Fibroblast of skin of abdomen (primary cell): ENCODE measurements around the gene PRRX1.

ENCODE experiments used
- DNase-seq: peaks from one replicate; pipeline ENCODE4 v3.0.0-alpha.2; 2013

The PRRX1 gene

GRCh38 chr1:170664828-170665612 is 1.1 kb downstream of the PRRX1 start:
- DNase-seq = peak; percentile 59

DNA sequence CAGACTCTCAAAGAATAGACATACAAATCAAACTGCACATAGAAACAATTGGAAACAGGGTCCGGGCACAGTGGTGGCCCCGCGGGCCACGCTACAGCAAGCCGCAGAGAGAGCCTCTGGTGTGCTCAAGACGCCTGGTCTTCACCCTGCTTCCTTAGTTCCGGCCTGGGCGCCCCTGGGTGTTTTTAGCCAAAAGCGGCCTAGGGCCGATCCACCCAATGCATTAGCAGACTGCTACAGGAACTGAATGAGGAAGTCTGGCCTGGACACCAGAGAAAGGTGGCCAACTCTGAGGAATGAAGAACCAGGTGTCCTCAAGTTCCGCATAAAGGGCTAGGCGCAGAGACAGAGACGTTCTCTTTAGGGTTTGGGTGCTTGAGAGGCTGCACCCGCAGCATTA is 1.7 kb downstream of the PRRX1 start:
- peak; percentile 64 for DNase-seq

- DNase-seq = no peak
These were observed 2.8 kb downstream of the PRRX1 start for GRCh38 chr1:170666541-170667254.

DNA sequence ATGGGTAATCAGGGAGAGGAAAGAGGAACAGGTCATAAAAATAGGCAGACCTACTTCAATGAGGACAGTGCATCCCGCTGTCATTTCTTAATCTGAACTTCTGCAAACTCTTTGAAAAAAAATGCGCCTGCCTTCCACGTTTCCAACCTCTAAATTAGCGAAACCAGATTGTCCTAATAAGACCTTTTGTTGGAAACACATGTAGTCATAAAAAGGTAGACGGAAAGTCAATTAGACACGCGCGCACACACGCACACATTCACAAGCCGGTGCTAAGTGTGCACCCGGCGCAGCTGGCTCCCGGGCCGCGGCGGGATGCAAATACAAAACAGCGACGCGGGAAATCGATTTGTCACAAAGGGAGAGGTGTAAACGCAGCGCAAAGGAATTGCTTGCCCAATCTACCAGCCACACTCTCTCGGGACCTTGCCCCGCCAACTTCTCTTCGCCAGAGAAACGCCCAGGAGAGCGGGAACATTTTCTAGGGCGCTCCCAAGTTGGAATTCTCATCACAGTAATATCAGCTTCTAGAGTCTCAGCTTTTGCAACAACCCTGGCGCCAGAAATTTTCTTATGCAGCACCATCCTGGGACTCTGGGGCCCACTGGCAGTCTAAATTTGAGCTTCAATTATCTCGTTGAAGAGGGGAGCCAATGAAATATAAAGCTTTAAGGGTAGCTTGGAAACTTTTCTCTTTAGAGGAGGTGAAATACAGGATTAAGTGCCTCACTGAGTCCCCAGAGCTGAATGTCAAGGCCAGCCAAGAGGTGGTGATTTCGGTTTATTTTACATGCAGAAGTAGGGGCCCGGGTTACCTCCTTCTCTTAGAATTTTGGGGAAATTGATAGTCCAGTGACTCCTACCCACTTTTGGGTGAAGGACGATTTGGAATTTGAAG is 4.5 kb downstream of the PRRX1 start:
- DNase-seq = peak; percentile 67

DNA sequence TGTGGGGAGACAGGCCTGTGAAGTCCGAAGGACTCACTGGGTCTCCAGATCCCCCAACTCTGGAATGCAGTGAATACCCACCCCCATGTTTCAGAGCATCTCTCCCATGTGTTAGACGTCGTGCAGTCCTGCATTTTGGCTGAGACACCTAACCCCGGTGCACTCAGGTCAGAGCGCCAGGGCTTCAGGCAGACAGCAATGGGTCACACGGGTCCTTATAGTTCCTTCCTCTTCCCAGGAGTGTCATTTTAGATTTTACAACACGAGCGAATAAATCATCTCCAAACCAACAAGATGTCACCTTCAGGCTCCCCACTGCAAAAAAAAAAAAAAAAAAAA is 5.1 kb downstream of the PRRX1 start:
- no peak for DNase-seq

GRCh38 chr1:170669586-170670530 is 5.9 kb downstream of the PRRX1 start:
- DNase-seq = no peak

DNA sequence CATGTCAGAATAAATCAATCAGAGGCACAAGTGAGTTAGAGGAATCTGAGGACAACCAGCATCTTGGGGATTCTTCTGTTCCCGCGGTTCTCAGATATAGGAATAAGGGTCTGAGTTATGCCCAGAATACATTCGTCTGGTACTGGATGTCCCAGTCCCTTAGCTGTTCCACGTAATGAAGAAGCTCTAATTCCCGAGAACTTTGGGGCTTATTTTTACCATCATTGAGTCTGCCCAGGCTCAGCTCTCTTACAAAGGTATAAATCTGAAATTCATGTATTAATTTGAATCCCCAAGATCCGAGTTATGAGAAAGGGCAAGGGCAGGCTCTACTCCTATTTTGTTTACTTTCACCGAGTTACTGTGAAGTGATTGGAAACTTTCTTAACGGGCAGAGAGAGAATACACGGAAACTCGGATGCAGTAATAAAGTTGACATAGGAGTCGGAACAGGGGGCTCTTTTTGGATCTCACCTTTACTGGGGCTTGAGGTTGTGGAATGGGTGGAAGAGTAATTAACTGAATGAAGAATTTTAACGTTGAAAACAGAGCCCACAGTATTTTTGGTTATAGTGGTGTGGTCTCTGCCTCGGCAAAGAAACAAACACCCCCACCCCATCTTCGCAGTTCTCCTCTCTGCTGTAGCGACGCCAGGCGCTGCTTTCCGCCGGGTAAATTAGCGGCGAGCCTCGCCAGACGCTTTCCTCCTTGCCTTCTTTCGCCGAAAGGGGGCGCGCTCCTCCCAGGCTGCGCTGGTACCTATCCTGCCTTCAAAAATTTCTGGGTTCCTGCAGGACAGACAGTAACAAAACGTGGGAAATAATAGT is 7.1 kb downstream of the PRRX1 start:
- DNase-seq = no peak

DNA sequence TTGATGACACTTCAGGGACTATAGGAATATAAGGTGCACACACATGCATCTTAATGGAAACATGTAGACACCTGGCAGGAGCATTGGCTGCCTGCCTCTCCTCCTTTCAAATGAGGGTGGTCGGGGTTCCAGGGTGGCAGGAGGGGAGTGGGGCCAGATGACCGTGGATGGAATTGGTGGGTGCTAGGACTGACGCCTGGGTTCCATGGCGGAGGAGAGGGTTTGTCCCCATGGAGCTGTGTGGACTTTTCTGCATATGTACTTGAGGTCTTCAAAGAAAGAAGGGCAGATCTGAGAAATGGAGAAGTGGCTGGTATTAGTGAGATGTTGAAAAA is 7.7 kb downstream of the PRRX1 start:
- DNase-seq = no peak

DNA sequence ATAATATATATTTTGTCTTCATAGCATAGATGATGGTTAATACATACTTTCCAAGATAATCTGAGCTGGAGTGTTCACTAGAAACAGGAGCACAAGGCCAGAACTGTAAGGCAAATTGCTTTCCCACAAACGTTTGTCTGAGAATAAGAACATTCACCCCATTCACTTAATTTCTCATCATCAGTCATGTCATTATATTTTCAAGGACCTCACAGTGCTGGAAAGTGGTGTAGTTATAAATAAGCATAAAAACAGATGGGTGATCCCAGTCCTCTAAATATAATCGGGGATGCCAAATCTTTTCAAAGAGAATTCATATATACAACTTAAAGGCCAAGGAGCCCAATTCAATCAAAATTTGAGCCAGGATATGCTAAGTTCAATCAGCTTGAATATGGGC is 8.4 kb downstream of the PRRX1 start:
- DNase-seq = no peak

- DNase-seq = no peak
These were observed 10.3 kb downstream of the PRRX1 start for GRCh38 chr1:170674239-170674638.

- DNase-seq = no peak
These were observed 11.1 kb downstream of the PRRX1 start for GRCh38 chr1:170674986-170675385.

DNA sequence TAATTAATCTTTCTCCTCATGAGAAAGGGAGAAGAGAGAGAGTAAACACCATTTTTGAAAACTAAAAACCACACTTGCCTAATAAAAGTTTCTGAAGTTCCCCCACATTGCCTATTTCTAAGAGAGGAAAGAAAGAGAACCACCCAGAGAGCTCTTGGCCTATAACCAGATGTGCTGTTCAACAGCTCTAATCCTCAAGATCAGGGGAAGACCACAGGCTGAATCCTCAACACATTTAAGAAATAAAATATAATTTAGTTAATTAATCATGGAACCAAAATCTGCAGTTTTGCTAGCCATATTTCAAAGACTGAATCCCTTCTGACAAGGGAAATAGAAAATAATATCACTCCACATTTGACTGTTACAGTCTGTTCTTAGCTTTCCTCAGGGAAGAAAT is 11.9 kb downstream of the PRRX1 start:
- DNase-seq = peak; percentile 85

DNA sequence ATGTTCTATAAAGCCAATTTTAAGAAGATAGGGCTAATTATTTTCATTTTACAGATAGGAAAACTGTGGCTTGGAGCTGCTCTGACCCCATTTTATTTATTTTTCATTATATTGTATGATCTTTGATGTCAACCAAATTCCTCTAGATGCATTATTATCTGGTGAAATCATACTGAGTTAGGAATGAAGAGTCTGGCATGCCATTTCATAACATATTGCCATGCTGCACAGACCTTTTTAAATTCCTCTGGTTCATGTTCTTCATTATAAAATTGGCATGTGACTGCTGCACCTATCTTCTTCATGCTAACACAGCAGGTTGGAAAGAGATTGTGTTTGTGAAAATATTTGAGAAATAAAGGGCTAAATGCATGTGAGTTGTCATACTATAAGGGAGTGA is 12.7 kb downstream of the PRRX1 start:
- DNase-seq = peak; percentile 78

DNA sequence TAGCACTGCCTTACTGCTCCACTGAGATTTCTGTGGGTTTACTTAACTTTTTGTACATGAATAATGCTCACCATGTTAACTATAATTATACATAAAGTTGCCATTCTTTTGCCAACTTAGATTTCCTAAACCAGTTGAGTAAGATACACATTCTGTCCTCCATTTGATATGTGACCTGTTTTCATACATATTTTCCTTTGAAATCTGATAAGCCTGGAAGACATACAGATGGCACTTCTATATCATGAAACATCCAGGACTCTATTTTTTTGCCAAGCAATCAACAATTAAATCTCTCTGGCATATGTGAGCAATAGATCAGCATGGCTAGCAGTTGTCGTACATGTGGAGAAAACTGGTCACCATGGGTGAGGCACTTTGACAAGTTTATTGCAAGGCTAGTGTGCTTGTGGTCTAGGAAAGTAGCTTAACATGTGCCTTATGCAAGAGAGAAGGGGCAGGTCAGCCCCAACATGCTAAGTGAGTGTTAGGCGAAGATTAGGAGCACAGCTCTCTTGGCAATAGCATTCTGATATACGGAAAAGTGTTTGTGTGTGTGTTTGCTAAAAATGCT is 14.2 kb downstream of the PRRX1 start:
- DNase-seq = peak; percentile 76

GRCh38 chr1:170680428-170680827 is 16.5 kb downstream of the PRRX1 start:
- DNase-seq = peak; percentile 87

- no peak for DNase-seq
These were observed 18.2 kb downstream of the PRRX1 start for GRCh38 chr1:170682169-170682568.

- no peak for DNase-seq
These were observed 18.9 kb downstream of the PRRX1 start for GRCh38 chr1:170682809-170683208.

DNA sequence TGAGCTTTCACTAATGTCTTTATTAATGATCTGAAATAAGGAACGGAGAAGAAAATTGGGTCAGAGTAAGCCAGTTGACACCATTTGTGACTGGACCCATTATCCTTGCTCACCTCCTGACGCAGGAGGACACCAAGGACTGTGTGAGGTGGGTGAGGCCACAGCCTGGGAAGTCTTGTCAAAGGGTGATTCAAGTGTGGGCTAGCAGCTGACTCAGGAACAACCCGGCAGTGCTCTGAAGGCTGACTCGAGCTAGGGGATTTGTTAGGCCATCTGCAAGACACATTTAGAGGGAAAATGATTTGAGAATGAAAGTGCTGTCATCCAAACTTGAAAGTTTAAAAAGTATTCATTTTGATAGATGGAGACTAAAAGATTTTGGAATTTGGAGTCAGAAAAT is 21.2 kb downstream of the PRRX1 start:
- peak; percentile 81 for DNase-seq

DNA sequence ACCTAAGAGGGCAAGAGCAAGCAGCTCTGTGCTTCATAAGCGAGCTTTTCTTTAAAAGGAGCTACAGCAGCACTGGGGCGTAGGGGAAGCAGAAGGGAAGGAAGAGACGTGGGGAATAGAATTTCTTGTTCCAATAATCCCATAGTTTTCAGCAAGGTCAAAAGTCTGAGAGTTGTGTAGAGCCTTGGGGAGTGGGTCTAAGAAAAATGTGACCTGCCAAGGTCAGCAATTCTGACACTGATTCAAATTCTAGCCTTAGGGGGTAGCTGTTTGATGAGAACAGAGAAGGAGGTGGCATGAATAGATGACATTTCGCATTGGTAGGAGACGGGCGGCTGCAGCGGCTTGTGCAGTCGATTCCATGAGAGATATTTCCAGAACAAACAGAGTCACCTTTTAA is 22.4 kb downstream of the PRRX1 start:
- DNase-seq = no peak

- no peak for DNase-seq
These were observed 23.7 kb downstream of the PRRX1 start for GRCh38 chr1:170687621-170688020.

DNA sequence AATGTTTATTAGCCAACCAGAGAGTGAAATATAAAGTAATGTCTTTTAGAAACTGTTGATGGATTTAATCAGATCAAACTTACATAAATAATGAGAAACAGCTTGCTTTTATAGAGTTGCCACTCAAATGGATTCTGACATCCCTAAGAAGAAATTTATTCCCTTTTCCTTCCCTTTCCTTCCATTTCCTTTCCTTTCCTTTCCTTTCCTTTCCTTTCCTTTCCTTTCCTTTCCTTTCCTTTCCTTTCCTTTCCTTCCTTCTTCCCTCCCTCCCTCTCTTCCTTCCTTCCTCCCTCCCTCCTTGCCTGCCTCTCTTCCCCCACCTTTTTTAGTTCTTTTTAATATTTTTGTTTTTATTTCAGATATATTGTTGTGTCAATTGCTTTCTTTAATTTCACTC is 27.3 kb downstream of the PRRX1 start:
- no peak for DNase-seq
